AG04450 (cell line): ENCODE data around the gene GORASP1. TPM values are rescaled to one million over a fixed set of nuclear protein-coding genes. Genes with fewer than 3 reads are reported as not detected.
A peak's percentile ranks its signal among the peaks of the same experiment; 100 is the strongest.

ENCODE experiments used
- CTCF ChIA-PET: fragments of 300-600, 350-600 bp; formaldehyde crosslinking; extraction: SDS; loops from one replicate; lab custom pipeline; 2022; ENCODE audit warnings: antibody characterized with exemption, inconsistent platforms; lab: Charles Lee
- POLR2A ChIA-PET: fragments of 350-600 bp; formaldehyde crosslinking; extraction: SDS; loops from one replicate; lab custom pipeline; 2021; ENCODE audit warnings: antibody characterized with exemption, inconsistent platforms; lab: Yijun Ruan, JAX
- DNase-seq: peaks from one replicate; pipeline ENCODE4 v3.0.0-alpha.2; 2011; ENCODE audit warnings: low read depth, low spot score
- H3K27ac ChIP-seq: one replicate; pipeline ENCODE4 v1.5.1; 2012; ENCODE audit warnings: low read depth, low read length, control low read depth
- H3K27me3 ChIP-seq: one replicate; pipeline ENCODE4 v1.6.0; 2012; ENCODE audit warnings: low read length; ENCODE audit not compliant: control insufficient read depth, insufficient read depth
- H3K4me3 ChIP-seq: 2 replicates; pipeline ENCODE4 v1.5.1; 2011; ENCODE audit warnings: mild to moderate bottlenecking, low read depth, low read length, control low read depth
- H3K9me3 ChIP-seq: 2 replicates; pipeline ENCODE4 v1.5.1; 2012; ENCODE audit warnings: low read length; ENCODE audit not compliant: control insufficient read depth, insufficient read depth
- polyA plus RNA-seq: library from polyadenylated mRNA; depleted of rRNA; stranded (reverse); fragments of >200 nt; gene quantifications from 2 replicates; pipeline ENCODE4 v1.2.3, GENCODE V29; 2011
- TF ChIP-seq, protein P1 (sequence below): IDR thresholded peaks from 2 replicates; pipeline ENCODE4 v1.5.1; 2011; ENCODE audit warnings: low read depth, low read length, control low read depth, inconsistent platforms

GORASP1 gene
- polyA plus RNA-seq, 1 experiment, result 43.7 TPM

DNA sequence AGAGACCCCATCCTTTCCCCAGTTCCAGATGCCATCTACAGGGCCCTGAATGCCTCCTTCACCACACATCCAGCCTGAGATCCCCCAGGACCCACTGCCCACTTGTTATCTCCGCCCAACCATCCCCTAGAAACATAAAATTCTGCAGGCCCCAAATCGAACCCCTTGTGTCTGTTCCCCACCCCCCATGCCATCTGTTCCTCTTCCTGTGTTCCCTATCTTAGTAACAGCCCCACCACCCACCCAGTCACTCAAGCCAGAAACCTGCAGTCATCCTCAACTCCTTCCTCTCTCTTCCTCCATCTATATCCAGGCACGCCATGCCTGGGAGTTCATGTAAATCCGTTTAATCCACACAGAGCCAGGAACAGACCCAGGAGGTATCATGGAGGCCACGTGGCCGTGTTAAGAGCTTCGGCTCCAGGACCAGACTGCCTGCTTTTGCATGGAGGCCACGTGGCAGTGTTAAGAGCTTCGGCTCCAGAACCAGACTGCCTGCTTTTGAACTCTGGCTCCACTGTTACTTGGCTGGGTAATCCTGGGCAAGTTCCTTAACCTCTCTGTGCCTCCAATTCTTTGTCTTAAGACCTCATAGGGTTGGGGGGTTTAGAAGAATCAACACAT lies 41.1 kb upstream of the GORASP1 start:
- ChIA-PET CTCF (interaction anchor here (1.1 to 1.9 kb wide), 3 partner anchors 22 to 149 kb away, joined by 3 to 5 read pairs (median 4); no protein-coding TSS in a partner anchor), POLR2A (interaction anchor here (0.6 kb wide), 1 partner anchor 21 kb away, joined by 4 read pairs; no protein-coding TSS in a partner anchor)
- Histone ChIP-seq H3K27ac (peak overlapping the region; percentile 94), H3K4me3 (no peak overlapping the region), H3K9me3 (no peaks in the 10 kb centered on the region; the same call in 1 of the 2 replicates), H3K27me3 (no peaks in the 10 kb centered on the region)
- no peak for DNase-seq
- TF ChIP-seq, protein P1, sequence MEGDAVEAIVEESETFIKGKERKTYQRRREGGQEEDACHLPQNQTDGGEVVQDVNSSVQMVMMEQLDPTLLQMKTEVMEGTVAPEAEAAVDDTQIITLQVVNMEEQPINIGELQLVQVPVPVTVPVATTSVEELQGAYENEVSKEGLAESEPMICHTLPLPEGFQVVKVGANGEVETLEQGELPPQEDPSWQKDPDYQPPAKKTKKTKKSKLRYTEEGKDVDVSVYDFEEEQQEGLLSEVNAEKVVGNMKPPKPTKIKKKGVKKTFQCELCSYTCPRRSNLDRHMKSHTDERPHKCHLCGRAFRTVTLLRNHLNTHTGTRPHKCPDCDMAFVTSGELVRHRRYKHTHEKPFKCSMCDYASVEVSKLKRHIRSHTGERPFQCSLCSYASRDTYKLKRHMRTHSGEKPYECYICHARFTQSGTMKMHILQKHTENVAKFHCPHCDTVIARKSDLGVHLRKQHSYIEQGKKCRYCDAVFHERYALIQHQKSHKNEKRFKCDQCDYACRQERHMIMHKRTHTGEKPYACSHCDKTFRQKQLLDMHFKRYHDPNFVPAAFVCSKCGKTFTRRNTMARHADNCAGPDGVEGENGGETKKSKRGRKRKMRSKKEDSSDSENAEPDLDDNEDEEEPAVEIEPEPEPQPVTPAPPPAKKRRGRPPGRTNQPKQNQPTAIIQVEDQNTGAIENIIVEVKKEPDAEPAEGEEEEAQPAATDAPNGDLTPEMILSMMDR, result no peak

DNA sequence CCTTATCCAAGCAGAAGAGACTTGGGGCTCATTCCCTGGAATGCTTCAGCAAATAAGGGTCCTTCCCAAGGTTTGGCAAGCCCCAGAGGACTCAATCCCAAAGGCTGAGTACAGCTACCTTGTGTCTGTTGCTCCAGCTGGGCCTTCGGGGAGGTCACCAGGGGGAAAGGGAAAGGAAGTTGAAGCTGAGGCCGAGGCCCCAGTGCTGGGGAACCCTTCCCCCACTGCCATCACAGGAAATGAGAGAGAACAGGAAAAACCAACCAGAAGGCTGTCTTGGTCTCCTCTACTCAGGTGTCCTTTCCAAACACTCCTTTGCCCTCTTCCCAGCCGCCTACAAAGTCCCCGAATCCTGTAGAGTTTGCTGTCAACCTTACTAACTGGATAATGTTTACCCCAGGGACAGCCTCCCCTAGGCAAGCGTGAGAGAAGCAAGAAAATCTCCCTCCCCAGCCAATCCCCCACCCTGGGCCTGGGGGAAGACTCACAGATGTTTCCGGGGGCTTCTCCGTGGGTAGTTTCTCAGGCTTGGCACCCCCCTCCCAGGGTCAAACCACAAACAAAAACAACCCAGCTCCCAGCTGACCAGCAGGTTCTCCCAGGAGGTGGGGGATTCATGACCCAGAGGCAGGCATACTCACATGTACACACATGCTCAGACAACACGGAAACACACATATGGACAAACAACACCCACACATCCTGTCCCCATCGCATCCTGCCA lies 40.4 kb upstream of the GORASP1 start:
- DNase-seq, result no peak
- Histone ChIP-seq H3K9me3 (no peaks in the 10 kb centered on the region; the same call in 1 of the 2 replicates), H3K27me3 (no peaks in the 10 kb centered on the region), H3K4me3 (peak overlapping the region; percentile 44), H3K27ac (peak overlapping the region; percentile 94)
- ChIA-PET POLR2A (interaction anchor here (1.2 to 2.3 kb wide), 5 partner anchors 17 to 45 kb away, joined by 5 to 9 read pairs (median 7); partner anchors contain the start of genes GORASP1, TTC21A and XIRP1), CTCF (interaction anchor here (0.6 to 3.3 kb wide), 5 partner anchors 19 to 148 kb away, joined by 3 to 12 read pairs (median 4); no protein-coding TSS in a partner anchor)
- TF ChIP-seq, protein P1, result no peak

DNA sequence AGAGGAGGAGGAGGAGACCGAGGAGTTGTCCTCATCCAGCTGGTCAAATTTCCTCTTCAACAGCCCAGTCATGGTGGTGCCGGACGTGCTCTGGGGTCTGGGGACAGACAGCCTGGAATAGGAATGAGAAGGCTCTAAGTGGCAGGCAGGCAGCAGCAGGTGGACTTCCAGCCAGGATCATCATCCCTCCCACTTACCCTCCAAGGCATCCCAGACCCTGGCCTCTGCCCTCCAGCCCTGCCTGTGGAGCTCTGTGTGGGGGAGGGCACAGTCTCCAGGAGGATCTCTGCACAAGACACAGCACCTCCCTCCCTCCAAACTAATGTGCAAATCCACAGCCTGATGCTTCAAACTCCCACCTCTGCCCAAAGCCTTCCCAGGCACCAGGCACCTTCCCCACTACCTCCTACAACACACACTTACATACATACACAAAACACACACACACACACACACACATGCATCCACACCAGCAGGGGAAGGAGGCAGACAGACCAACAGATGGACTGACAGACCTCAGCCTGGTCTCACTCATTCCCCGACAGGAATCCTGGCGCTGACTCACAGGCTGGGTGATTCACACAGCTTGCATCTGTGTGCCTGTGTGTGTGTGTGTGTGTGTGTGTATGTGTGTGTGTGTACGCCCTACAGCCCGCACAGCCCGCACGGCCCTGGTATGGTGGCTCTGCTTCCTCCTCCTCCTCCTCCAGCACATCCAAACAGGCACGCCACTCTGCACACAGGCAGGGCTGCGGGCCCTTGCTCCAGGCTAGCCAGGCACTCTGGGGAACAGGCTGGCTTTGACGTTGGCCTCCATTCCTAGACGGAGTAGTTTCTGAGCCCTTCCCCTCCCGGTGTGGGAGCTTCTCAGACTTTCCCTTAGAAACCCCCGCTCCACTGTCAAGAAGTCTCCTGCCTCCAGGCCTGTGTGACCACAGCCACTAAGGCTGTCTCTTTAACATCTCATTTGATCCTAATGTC lies 39.5 kb upstream of the GORASP1 start:
- Histone ChIP-seq H3K4me3 (peak overlapping the region; percentile 44), H3K27me3 (no peaks in the 10 kb centered on the region), H3K9me3 (no peaks in the 10 kb centered on the region), H3K27ac (peak overlapping the region; percentile 94)
- ChIA-PET POLR2A (interaction anchor here (0.7 to 2.3 kb wide), 8 partner anchors 13 to 260 kb away, joined by 3 to 9 read pairs (median 5); partner anchors contain the start of genes GORASP1, RPSA, TTC21A and XIRP1), CTCF (interaction anchor here (0.6 to 3.3 kb wide), 4 partner anchors 20 to 145 kb away, joined by 3 to 12 read pairs (median 6); no protein-coding TSS in a partner anchor)
- DNase-seq, result peak; percentile 97
- TF ChIP-seq, protein P1, result no peak

DNA sequence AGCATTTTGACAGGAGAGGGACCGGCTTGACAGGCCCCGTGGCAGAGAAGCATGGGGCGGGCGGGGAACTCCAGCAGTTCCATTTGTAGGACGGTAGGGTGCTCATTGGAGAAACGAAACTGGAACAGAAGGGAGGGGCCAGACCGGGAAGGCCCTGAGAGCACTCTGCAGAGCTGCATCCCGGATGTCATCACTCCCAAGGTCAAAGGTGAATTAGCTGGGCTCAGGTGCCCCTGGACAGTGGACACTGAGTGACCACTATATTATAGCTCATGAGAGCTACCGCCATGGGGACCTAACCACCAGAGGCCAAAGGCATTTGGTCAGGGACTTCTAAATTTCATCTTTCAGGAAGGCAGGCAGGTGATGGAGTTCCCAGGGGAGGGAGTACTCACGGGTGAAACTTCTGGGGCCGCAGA lies 38.7 kb upstream of the GORASP1 start:
- no peaks in the 10 kb centered on the region for H3K27me3 ChIP-seq
- H3K27ac ChIP-seq, result peak overlapping the region; percentile 65
- TF ChIP-seq, protein P1, result no peak
- no peak for DNase-seq
- no peak overlapping the region for H3K4me3 ChIP-seq
- no peaks in the 10 kb centered on the region for H3K9me3 ChIP-seq
- POLR2A ChIA-PET, result interaction anchor here (0.9 to 2.3 kb wide), 5 partner anchors 15 to 261 kb away, joined by 3 to 9 read pairs (median 7); partner anchors contain the start of genes GORASP1, RPSA and TTC21A
- CTCF ChIA-PET, result interaction anchor here (0.8 to 3.3 kb wide), 3 partner anchors 45 to 146 kb away, joined by 3 to 12 read pairs (median 9); no protein-coding TSS in a partner anchor
